GM19035 (cell line): Measurements from ENCODE around the gene PPP6C.

ENCODE experiments used
- ATAC-seq: cut with Tn5 transposase; IDR thresholded peaks from one replicate; pipeline ENCODE4 v1.9.1; 2021; ENCODE audit not compliant: unreplicated experiment

Gene PPP6C

DNA sequence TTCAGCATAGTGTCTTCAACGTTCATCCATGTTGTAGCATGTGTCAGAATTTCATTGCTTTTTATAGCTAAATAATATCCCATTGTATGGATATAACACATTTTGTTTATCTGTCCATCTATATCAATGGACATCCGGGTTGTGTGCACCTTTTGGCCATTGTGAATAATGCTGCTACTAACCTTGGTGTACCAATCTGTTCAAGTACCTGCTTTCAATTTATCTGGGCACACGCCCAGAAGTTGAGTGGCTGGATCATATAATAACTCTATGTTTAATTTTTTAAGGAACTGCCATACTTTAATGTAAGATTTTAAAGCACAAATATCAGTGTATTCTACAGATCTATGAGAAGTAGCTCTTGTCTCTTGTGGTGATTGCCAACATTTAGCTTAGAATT is 89.8 kb downstream of the PPP6C start:
- ATAC-seq, result no peak
